ENCODE measurements around the gene E2F8. TPM values are rescaled to one million over a fixed set of nuclear protein-coding genes. Genes with fewer than 3 reads are reported as not detected.
A peak's percentile ranks its signal among the peaks of the same experiment; 100 is the strongest.

The E2F8 gene
- total and polyA plus RNA-seq, 11 donors = 0.84 to 6.6 (median 3.3) TPM

- TF ChIP-seq POLR2A (IDR thresholded peaks at IDR 0.05) (no peak), CTCF (IDR thresholded peaks at IDR 0.05) (no peak)
- DNase-seq = no peak
- no peak for ATAC-seq
- Histone ChIP-seq H3K36me3 (peaks cover 0 to 95% (median 67%) of the 10 kb centered on the region in 9 donors), H3K27ac (peak overlapping the region in 1 of 12 donors; percentile 2), H3K4me1 (peaks cover 0 to 55% (median 1%) of the 10 kb centered on the region in 12 donors), H3K9me3 (no peaks in the 10 kb centered on the region), H3K27me3 (no peaks in the 10 kb centered on the region), H3K4me3 (no peak overlapping the region)
- intact Hi-C loops (cut with DNase I) = no loop called here
- 42 to 51% (median 50%) methylated on average over 5 of the region's 5 CpGs for WGBS, 4 donors
Measured at GRCh38 chr11:19187114-19187832, 53.5 kb downstream of the E2F8 start.

- Histone ChIP-seq H3K36me3 (peaks cover 0 to 99% (median 68%) of the 10 kb centered on the region in 9 donors), H3K27ac (peak overlapping the region in 2 of 12 donors; percentile 33 to 45)
Measured at GRCh38 chr11:19185516-19186052, 55.2 kb downstream of the E2F8 start.

GRCh38 chr11:19185036-19185435 is 55.7 kb downstream of the E2F8 start:
- intact Hi-C loops (cut with DNase I) = no loop called here
- 63 to 71% (median 65%) methylated on average over 2 of the region's 2 CpGs for WGBS, 4 donors
- no peak for ATAC-seq

More at GRCh38 chr11:19185516-19186052, 55.2 kb downstream of the E2F8 start:
- WGBS, 4 donors = 57 to 63% (median 62%) methylated on average over 6 of the region's 6 CpGs
- TF ChIP-seq POLR2A (IDR thresholded peaks at IDR 0.05) (no peak), CTCF (IDR thresholded peaks at IDR 0.05) (no peak)
- intact Hi-C loops (cut with DNase I) = no loop called here
- ATAC-seq (no peak), DNase-seq (no peak)
- Histone ChIP-seq H3K4me1 (peaks cover 0 to 40% (median 0%) of the 10 kb centered on the region in 12 donors), H3K9me3 (no peaks in the 10 kb centered on the region), H3K4me3 (no peak overlapping the region), H3K27me3 (no peaks in the 10 kb centered on the region)

More at GRCh38 chr11:19185036-19185435, 55.7 kb downstream of the E2F8 start:
- TF ChIP-seq POLR2A (IDR thresholded peaks at IDR 0.05) = no peak
- no peak for TF ChIP-seq CTCF (IDR thresholded peaks at IDR 0.05)
- H3K9me3 ChIP-seq = no peaks in the 10 kb centered on the region
- peaks cover 0 to 99% (median 64%) of the 10 kb centered on the region in 9 donors for H3K36me3 ChIP-seq
- H3K4me3 ChIP-seq = no peak overlapping the region
- H3K27ac ChIP-seq = peak overlapping the region in 3 of 12 donors; percentile 4 to 45 (median 33)
- no peak for DNase-seq
- H3K4me1 ChIP-seq = peaks cover 0 to 35% (median 0%) of the 10 kb centered on the region in 12 donors
- no peaks in the 10 kb centered on the region for H3K27me3 ChIP-seq

Data from heart left ventricle (tissue), 16 donors.